Left renal cortex interstitium (tissue), 4 donors: Measurements from ENCODE around the gene NDRG2. TPM values are rescaled to one million over a fixed set of nuclear protein-coding genes. Genes with fewer than 3 reads are reported as not detected.
"Not testable (repeated sequence)": the region's sequence is repeated elsewhere in the genome, so short reads cannot be mapped to it uniquely, and the experiment has no call there.

Experiments used
- DNase-seq, 4 donors: peaks; one replicate each; pipeline ENCODE4 v3.0.0-alpha.2; 2013; ENCODE audit warnings: low read depth in 4 of 4, low spot score in 2 of 4, missing footprints in 1 of 4
- polyA plus RNA-seq, 4 donors: library from polyadenylated mRNA; unstranded; fragments of 120-200 nt; gene quantifications; one replicate each; pipeline ENCODE4 v1.2.1, GENCODE V29; 2013; ENCODE audit not compliant: insufficient read length in 4 of 4

The NDRG2 gene
- polyA plus RNA-seq, 4 donors, result 154 to 172 (median 164) TPM

DNA sequence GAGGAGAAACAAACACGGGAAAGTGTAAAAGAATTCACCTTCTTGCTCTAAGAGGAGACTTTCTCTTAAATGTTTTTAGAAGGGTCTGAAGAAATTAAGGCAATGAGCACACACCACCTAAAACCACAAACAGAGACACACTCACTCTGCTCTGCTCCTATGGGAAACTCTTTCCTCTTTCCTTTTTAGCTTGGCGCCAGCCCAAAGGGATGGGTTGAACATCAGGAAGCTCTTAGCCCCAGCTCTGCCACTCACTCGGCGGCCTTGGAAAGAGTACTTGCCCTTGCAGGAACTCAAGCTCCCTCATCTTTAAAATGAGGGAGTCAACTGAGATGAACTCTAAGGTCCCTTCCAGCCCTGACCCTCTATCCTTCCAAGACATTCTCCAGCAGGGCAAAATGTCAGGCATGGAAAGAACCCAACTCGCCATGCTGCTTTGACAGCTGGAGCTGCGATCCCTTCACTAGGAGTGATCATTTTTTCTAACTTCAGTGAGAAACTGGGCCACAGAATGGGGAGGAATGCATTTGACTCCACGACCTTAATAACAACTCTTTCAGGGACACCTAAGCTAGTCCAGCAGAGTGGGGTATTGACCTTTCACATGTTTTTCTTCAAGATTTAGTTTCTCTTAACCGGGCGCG lies 31.8 kb upstream of the NDRG2 start:
- no peak for DNase-seq

DNA sequence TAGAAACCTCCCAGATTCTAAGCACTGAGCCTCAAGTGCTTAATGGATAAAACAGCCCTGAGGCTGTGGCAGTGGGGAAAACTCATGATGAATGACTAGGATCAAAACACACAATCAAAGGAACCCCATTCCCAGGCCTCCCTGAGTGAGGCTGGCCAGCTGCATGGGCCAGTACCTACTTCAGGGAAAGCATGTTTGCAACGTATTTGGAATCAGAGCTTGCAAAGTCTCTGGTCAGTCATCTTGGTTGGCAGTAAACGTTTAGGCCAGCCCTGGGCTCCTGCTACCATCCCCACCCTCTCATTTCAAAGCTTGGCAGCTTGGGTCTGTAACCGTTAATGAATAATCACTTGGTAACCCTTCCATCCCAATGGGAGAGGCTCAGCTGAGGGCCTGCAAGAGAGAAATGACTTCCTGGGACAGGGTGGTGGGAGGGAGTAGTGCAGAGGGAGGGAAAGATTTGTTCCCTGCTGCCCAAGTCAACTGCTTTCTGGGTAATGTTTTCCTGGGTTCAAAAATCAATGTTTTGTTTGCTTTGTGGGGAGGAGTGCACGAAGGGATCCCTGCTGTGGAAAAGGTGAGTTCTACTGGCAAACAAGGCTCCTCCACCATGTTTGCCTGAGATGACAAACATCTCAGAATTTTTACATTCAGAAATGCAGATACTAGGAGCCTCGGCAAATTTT lies 30.7 kb upstream of the NDRG2 start:
- no peak for DNase-seq

DNA sequence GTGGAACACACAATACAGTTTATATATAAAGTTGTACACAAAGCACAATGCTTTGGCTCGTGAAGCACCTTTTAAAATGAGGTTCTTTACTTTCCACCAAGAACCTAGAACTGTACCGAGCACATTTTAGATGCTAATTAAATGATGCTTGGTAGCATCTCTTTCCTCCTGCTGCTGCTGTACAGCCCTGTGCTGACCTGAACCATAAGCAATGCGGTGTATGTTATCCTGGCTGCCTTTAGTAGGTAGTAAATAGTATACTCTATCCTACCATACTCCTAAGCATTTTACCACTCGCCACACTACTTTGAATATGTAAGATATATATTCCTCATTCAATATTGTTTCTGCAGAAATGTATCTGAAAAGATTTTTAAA lies 29.9 kb upstream of the NDRG2 start:
- no peak for DNase-seq

DNA sequence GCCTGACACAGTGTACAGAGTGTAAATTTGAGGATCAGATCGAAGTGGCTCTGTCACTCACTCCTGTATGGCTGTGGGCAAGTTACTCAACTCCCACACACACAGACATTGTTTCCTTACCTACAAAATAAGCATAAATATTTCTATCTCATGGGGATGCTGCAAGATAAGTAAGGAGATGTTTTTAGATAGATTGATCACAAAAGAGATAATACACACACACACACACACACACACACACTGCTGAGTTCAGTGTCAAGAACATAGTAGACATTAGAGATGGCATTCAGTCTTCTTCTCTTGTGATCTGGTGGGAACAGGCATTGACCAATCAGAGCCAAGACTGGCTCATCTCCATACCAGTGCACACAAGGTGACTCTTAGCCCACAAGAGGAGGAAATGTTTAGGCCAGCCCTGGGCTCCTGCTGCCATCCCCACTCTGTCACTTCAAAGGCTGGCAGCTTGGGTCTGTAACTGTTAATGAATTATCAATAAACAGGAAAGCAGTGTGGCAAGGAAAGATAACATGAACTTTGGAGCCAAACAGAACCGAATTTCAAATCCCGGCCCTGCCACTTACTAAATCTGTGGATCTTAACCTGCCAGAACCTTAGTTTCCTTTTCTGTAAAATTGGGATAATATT lies 29.4 kb upstream of the NDRG2 start:
- no peak for DNase-seq

DNA sequence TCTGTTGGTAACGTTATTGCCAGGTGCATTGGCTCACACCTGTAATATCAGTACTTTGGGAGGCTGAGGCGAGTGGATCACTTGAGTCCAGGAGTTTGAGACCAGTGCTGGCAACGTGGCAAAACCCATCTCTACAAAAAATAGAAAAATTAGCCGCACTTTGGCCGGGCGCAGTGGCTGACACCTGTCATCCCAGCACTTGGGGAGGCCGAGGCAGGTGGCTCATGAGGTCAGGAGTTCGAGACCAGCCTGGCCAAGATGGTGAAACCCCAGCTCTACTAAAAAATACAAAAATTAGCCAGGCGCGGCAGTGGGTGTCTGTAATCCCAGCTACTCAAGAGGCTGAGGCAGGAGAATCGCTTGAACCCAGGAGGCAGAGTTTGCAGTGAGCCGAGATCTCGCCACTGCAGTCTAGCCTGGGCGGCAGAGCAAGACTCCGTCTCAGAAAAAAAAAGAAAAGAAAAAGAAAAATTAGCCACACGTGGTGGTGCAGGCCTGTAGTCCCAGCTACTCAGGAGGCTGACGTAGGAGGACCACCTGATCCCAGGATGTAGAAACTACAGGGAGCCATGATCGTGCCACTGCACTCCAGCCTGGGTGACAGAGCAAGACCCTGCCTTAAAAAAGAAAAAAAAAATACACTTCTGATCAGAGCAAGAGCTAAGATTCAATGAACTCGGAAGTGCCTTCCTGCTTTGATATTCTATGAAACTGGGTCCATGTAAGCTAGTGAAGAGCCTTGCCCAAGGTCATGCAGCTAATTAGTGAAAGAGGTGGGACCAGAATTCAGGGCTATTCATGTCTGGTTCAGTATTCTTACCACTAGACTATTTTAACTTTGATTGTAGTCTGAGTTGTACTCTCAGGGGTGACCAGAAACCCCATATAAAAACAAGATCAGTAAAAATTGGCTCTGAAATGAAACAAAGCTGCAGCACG lies 28.6 kb upstream of the NDRG2 start:
- no peak for DNase-seq

DNA sequence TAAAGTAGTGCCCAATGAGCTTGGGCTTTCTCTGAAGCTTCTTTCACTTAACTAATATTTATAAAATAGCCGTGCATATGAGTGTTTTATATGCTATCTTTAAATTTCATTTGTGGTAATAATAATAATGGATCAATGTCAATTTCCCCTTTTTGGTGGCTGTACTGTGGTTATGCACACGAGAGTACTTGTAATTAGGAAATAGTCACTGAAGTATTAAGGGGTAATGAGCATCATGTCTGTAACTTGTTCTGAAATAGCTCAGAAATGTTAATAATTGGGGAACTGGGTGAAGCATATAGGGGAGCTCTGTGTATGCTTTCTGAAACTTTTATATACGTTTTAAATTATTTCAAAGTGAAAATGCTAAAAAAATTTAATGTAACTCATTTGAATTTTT lies 25.7 kb upstream of the NDRG2 start:
- DNase-seq, result no peak

DNA sequence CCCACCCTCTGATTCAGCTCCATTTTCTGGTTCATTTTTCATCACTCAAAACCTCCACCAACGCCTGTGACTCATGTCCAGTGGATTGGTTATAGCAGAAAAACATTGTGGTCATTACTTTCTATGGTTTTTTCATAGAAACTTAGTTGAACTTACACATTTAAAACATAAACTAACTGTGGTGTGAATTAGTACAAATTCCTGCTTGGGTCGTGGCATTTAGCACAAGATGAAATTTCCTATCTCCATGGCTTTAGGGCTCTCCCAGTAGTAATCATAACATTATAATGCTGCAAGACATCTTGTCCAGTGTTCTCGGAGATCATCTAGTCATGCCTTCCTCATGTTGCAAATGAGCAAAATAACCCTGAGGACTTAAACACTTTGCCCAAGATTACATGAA lies 24.4 kb upstream of the NDRG2 start:
- no peak for DNase-seq

DNA sequence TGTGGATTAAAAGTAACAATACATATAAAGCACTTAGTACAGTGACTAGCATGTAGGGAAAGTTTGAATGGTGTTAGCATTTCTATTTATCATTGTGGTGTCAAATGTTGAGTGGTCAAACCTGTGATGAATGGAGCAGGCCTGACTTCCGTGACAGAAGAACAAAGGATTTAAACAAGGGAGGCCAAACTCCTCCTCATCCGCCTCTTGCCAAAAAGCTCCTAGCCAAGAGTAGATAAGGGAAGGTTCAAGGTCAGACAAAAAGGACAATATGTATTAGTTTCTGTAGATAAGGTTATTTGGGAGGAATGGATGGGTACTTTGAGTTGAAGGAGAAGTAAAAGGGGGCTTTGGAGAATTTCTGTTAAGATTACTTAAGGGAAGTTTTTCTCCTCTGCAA lies 23.8 kb upstream of the NDRG2 start:
- DNase-seq, result no peak

DNA sequence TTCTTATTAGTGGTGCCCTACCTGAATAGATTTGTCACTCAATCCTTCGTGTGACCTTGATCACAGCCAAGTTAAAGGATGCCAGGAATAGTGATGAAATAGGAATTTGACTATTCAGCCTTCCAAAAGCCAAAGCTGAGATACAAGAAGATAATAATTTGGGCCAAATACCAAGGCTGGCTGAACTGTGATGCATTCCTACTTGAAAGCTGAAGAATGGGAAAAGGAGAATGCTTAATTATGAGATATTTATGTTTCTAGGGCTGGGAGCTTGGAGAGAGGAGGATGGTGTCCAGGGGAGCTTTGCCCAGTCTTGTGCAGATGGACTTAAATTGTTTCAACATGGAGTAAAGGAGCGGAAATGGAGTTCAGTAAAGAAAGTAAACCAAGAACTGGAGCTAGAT lies 22.5 kb upstream of the NDRG2 start:
- DNase-seq, result no peak

DNA sequence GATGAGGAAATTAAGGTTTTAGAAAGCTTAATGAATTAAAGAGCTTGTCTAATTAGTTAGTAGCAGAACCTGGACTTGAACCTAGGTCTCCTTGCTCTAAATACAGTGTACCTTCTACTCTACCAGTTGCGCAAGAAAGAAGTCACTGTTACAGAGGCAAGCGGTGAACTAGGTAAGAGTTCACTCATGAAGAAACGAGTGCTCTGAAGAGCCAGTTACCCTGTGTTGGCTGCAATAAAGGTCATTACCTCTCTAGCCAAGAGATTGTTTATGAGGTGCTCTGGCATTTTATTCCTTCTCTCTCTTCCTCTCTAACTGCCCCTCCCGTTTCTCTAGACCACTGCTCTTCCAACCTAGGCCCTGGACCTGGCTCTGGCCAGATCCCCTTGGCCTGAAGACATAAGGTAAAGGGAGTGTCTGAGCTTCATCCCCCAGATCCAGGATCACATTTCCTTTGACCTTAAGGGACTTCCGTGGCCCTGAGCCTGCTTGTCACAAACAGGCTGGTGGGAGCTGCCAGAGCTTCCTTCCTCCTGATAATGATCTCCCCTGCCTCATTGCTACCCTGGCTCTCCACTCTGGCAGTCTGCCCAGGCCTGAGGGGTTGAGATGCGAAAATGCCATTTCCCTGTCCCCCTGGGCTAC lies 19.2 kb upstream of the NDRG2 start:
- no peak for DNase-seq

DNA sequence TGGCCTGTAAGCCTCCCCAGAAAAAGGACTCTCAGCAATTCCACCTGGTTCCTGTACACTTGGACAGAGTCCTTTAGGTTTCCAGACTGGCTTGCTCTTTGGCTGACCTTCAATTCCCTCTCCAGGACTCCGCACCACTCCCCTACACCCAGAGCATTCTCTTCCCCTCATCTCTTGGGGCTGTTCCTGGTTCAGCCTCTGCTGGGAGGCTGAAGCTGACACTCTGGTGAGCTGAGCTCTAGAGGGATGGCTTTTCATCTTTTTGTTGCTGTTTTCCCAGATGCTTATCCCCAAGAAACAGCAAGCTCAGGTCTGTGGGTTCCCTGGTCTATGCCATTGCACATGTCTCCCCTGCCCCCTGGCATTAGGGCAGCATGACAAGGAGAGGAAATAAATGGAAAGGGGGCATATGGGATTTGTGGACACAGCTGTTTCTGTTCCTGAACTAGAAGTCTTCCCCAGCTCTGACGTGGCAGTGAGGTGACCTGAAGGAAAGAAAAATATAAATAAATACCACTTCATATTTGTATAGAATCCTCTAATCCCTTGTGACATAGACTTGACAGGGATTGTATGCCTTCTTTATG lies 18.6 kb upstream of the NDRG2 start:
- DNase-seq, result no peak

DNA sequence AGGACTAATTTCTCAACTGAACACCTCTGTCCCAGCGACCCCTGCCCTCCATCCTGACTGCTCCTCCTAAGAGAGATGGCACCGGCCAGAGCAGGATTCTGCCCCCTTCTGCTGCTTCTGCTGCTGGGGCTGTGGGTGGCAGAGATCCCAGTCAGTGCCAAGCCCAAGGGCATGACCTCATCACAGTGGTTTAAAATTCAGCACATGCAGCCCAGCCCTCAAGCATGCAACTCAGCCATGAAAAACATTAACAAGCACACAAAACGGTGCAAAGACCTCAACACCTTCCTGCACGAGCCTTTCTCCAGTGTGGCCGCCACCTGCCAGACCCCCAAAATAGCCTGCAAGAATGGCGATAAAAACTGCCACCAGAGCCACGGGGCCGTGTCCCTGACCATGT lies 18.1 kb upstream of the NDRG2 start:
- DNase-seq, result no peak

DNA sequence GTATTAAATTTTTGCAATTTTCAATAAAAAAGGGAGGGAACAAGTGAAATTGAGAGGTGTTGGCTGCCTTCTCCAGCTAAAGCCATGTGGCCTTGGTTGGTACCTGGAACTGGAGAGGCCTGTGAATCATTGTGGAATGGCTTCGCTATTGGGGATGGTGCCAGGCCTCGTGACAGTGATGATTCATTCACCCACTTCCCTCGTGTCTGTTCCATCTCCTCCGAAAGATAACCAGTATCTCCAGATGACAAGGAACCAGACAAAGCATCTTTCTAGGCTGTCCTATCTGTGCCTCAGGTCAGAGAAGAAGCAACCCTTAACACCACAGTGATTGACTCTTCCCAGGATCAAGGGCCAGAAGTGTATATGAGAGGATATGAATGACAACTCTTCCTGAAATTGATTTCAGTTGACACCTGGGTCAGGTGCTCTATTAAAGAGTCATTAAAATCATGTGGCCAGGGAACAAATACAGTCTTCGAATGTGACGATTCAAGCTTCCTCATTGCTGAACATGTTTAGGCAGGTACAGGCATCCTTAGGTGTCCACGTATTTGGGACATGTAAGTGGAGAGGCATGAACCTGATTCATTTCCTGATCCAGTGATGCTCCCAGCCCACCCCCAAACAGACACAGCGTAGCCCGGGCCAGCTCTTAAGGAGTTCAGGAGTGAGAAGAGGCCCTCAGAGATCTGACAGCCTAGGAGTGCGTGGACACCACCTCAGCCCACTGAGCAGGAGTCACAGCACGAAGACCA lies 17.0 kb upstream of the NDRG2 start, which contains the start of gene RNASE7:
Gene RNASE7, plus strand, starts transcription at position 687 of the 758 bp plus-strand sequence. CDS start 631 bp downstream, outside the sequence.
- DNase-seq, result no peak

DNA sequence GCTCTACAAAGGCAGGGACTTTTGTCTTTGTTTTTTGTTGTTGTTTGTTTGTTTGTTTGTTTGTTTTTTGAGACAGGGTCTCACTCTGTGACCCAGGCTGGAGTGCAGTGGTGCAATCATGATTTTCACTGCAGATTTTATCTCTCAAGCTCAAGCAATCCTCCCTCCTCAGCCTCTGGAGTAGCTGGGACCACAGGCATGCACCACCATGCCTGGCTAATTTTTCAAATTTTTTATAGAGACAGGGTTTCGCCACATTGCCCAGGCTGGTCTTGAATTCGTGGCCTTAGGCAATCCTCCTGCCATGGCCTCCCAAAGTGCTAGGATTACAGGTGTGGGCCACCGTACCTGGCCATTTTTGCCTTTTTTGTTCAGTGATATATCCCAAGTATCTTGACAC lies 16.1 kb upstream of the NDRG2 start:
- DNase-seq, result not testable (repeated sequence)

DNA sequence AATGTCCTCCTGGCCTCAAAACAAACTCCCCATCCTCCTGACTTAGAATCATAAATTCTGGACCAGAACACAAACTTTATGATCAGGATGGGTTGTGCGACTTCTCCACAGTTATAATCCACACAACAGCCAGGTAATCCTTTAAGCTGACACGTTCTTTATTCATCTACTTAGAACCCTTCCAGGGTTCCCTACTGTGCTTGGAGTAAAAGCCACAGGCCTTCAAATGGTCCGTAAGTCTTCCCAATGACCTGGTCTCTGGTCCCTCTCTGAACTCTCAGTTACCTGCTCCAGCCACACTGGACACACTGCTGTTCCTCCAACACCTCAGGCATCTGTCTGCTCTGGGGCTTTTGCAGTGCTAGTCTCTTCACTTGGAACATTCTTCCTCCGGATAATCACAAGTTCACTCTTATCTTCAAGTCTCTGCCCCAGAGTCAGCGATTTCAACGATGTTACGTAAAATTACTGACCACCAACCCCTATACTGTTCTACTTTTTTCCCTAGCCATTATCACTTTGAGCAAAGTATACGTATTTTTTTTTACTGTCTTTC lies 15.6 kb upstream of the NDRG2 start:
- DNase-seq, result no peak

DNA sequence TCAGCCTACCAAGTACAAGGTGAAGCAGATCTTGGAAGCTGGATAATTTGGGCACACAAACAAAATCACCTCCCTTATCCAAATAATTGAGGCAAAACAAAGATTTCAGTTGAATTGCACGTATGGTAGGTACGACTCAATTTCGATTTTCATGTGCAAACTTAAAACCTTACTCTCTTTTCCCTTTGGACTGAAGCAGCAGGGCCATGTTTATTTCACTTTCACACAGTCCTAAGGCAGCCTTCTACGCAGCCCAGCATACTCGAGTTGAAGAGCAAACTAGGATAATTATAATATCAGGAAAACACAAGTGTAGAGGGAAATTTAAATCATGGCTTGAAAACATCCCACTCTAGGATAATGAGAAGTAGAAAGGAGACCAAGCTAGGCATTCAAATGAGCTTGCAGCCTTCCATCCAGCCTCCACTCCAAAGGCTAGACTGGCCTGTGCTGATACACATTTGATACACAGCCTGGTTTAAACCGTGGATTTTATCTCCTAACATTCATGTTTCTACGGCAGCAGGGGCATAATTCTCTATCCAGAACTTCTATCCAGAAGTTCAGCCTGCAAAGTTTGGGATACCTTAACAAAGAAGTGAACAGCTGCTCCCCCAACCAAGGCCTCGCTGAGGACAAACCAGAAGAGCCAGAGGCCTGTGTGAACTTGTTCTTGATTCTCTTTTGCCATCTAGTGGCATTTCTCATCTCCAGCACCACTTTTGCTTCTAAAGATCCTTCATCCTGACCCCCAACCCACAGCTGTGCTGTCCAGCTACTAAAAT lies 14.9 kb upstream of the NDRG2 start:
- peak in 1 of 4 donors; percentile 70 for DNase-seq

DNA sequence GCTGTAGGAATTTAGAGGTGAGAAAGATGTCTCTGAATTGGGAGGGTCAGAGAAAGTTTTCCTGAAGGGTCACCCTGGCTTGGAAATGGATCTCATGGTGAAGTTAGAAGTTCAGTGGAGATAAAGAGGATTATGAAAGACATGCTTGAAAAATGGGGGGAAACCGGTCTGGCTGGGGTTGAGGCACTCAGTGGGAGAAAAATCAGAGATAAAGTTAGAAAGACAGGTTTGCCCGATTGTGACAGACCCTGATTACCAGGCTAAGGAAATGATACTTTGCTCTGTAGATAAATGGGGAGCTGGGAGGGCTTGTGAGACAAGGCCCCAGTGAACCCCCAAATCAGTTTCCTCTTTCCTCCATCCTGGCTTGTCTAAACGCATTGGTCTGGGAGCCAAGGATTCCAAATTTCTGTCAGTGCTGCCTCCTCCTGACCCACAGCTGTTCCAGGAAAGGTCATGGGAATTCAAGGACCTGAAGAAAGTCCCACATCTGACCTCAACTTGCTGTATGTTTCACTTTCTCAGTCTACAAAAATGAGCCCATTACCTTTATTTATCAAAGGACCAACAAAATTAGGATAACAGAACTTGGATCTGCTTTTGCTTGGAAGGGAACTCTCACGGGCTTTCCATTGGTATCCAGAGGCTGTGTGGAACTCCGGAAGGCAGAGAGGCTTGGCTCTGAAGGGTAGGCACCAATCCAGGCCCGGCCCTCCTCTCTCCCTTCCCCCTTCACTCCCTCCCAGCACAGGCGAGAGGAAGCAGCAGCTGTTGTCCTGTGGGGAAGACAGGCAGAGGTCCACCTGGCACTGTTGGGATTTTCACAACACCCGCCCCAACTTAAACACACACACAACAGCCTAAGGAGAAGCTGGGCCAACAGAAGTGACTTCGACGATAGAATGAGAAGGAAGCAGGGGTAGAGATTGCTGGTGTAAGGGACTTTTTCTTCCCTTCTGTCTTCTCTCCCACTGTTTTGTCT lies 13.9 kb upstream of the NDRG2 start:
- DNase-seq, result no peak
